Gastroesophageal sphincter (tissue), 3 donors: Measurements from ENCODE around the gene NME2.

Source experiments
- CTCF ChIP-seq, 4 experiments: fragments of 200-600 bp in 2 of 4; fragments of 450-650 bp in 2 of 4; sonication (generic) in 1 of 4; IDR thresholded peaks; one replicate each; pipeline ENCODE4 v1.5.1; 2017 to 2019; ENCODE audit warnings: antibody characterized with exemption in 4 of 4, mild to moderate bottlenecking in 2 of 4, moderate library complexity in 2 of 4
- POLR2A ChIP-seq, 2 donors: fragments of 450-650 bp; IDR thresholded peaks; one replicate each; pipeline ENCODE4 v1.6.1; 2017; ENCODE audit warnings: antibody characterized with exemption in 2 of 2, mild to moderate bottlenecking in 2 of 2, moderate library complexity in 1 of 2

GRCh38 chr17:51135956-51136355, 30.3 kb upstream of the NME2 start:
- TF ChIP-seq POLR2A (IDR thresholded peaks at IDR 0.05) (no peak), CTCF (IDR thresholded peaks at IDR 0.05) (no peak)
